NCI-H82 (cell line): Measurements from ENCODE around the gene AZIN2.

ENCODE experiments used
- DNase-seq: peaks from one replicate; lab custom pipeline; 2025; lab: John Stamatoyannopoulos, UW

AZIN2 gene

GRCh38 chr1:33152685-33153432, 71.9 kb downstream of the AZIN2 start:
- DNase-seq: peak; percentile 100

GRCh38 chr1:33153650-33154049, 72.7 kb downstream of the AZIN2 start:
- DNase-seq: no peak

GRCh38 chr1:33155877-33156538, 75.1 kb downstream of the AZIN2 start:
- peak; percentile 60 for DNase-seq

- DNase-seq: no peak
Measured at GRCh38 chr1:33157131-33157530, 76.2 kb downstream of the AZIN2 start.

- DNase-seq: no peak
Measured at GRCh38 chr1:33158366-33158765, 77.4 kb downstream of the AZIN2 start.

GRCh38 chr1:33159577-33159976, 78.6 kb downstream of the AZIN2 start:
- no peak for DNase-seq

GRCh38 chr1:33161061-33161681, 80.2 kb downstream of the AZIN2 start:
- DNase-seq: peak; percentile 84

GRCh38 chr1:33162141-33162540, 81.2 kb downstream of the AZIN2 start:
- DNase-seq: no peak

- DNase-seq: no peak
Measured at GRCh38 chr1:33163621-33164519, 82.9 kb downstream of the AZIN2 start.

- DNase-seq: no peak
Measured at GRCh38 chr1:33165209-33165608, 84.3 kb downstream of the AZIN2 start.

GRCh38 chr1:33165809-33166208, 84.9 kb downstream of the AZIN2 start:
- no peak for DNase-seq

- DNase-seq: no peak
Measured at GRCh38 chr1:33167650-33168447, 86.9 kb downstream of the AZIN2 start.

GRCh38 chr1:33168556-33169289, 87.8 kb downstream of the AZIN2 start:
- DNase-seq: no peak

- no peak for DNase-seq
Measured at GRCh38 chr1:33169290-33170055, 88.5 kb downstream of the AZIN2 start.
